ENCODE measurements around the gene FADS2.

- TF ChIP-seq CTCF (IDR thresholded peaks at IDR 0.05) (peak in 2 of 6 experiments; percentile 3 to 16), POLR2A (IDR thresholded peaks at IDR 0.05) (no peak)
Measured at GRCh38 chr11:61890529-61891330, 62.6 kb downstream of the FADS2 start.
